ENCODE data around the gene WDR41. TPM values are rescaled to one million over a fixed set of nuclear protein-coding genes. Genes with fewer than 3 reads are reported as not detected.

The WDR41 gene
- total and polyA plus RNA-seq, 8 donors = 11.4 to 103 (median 35.7) TPM

- H3K27me3 ChIP-seq = no peaks in the 10 kb centered on the region
- H3K27ac ChIP-seq = no peak overlapping the region
- TF ChIP-seq POLR2A (IDR thresholded peaks at IDR 0.05) (no peak), CTCF (IDR thresholded peaks at IDR 0.05) (no peak), POLR2AphosphoS5 (IDR thresholded peaks at IDR 0.05) (no peak), EP300 (IDR thresholded peaks at IDR 0.05) (no peak)
- H3K4me3 ChIP-seq = no peak overlapping the region
- H3K36me3 ChIP-seq = peaks cover 23 to 79% (median 78%) of the 10 kb centered on the region in 4 donors
- intact Hi-C loops (cut with DNase I; ENCODE audit: low total_unique reads) = no loop called here
- no peaks in the 10 kb centered on the region for H3K4me1 ChIP-seq
- 79 to 85% (median 82%) methylated on average over 5 of the region's 5 CpGs for WGBS, 5 donors
- no peaks in the 10 kb centered on the region for H3K9me3 ChIP-seq
- peak in 1 of 2 donors; percentile 65 for DNase-seq
These were observed 54.9 kb downstream of the WDR41 start for GRCh38 chr5:77437194-77437593.

- Histone ChIP-seq H3K9me3 (no peaks in the 10 kb centered on the region), H3K27me3 (no peaks in the 10 kb centered on the region), H3K4me1 (peaks cover 0 to 24% (median 9%) of the 10 kb centered on the region in 4 donors), H3K4me3 (no peak overlapping the region), H3K27ac (no peak overlapping the region), H3K36me3 (peaks cover 23 to 74% (median 69%) of the 10 kb centered on the region in 4 donors)
- intact Hi-C loops (cut with DNase I; ENCODE audit: low total_unique reads) = no loop called here
- WGBS, 5 donors = 92 to 100% (median 94%) methylated on average over 1 of the region's 1 CpG
- TF ChIP-seq EP300 (IDR thresholded peaks at IDR 0.05) (no peak), POLR2A (IDR thresholded peaks at IDR 0.05) (no peak), CTCF (IDR thresholded peaks at IDR 0.05) (no peak), POLR2AphosphoS5 (IDR thresholded peaks at IDR 0.05) (no peak)
- no peak for DNase-seq
These were observed 60.4 kb downstream of the WDR41 start for GRCh38 chr5:77431719-77432118.

GRCh38 chr5:77431286-77431685 lies 60.8 kb downstream of the WDR41 start:
- no peak for TF ChIP-seq POLR2A (IDR thresholded peaks at IDR 0.05)
- TF ChIP-seq POLR2AphosphoS5 (IDR thresholded peaks at IDR 0.05) = no peak
- TF ChIP-seq CTCF (IDR thresholded peaks at IDR 0.05) = no peak
- TF ChIP-seq EP300 (IDR thresholded peaks at IDR 0.05) = no peak
- H3K36me3 ChIP-seq = peaks cover 23 to 74% (median 66%) of the 10 kb centered on the region in 4 donors
- no peak for DNase-seq
- no peaks in the 10 kb centered on the region for H3K9me3 ChIP-seq
- intact Hi-C loops (cut with DNase I; ENCODE audit: low total_unique reads) = no loop called here
- WGBS, 5 donors = 93 to 98% (median 95%) methylated on average over 3 of the region's 3 CpGs
- H3K27me3 ChIP-seq = no peaks in the 10 kb centered on the region
- no peak overlapping the region for H3K4me3 ChIP-seq
- peaks cover 1 to 28% (median 12%) of the 10 kb centered on the region in 4 donors for H3K4me1 ChIP-seq
- no peak overlapping the region for H3K27ac ChIP-seq

GRCh38 chr5:77430726-77431125 lies 61.4 kb downstream of the WDR41 start:
- 100% methylated on average over 1 of the region's 1 CpG for WGBS, 5 donors
- no peak for DNase-seq
- Histone ChIP-seq H3K27me3 (no peaks in the 10 kb centered on the region), H3K4me1 (peaks cover 4 to 34% (median 14%) of the 10 kb centered on the region in 4 donors), H3K36me3 (peaks cover 18 to 70% (median 63%) of the 10 kb centered on the region in 4 donors), H3K27ac (no peak overlapping the region), H3K4me3 (no peak overlapping the region), H3K9me3 (no peaks in the 10 kb centered on the region)
- TF ChIP-seq POLR2AphosphoS5 (IDR thresholded peaks at IDR 0.05) (no peak), POLR2A (IDR thresholded peaks at IDR 0.05) (no peak), EP300 (IDR thresholded peaks at IDR 0.05) (no peak), CTCF (IDR thresholded peaks at IDR 0.05) (no peak)
- intact Hi-C loops (cut with DNase I; ENCODE audit: low total_unique reads) = no loop called here
